H9 (cell line): Measurements from ENCODE around the gene CPAMD8. TPM values are rescaled to one million over a fixed set of nuclear protein-coding genes. Genes with fewer than 3 reads are reported as not detected.

Source experiments
- DNase-seq: peaks from one replicate; pipeline ENCODE4 v3.0.0-alpha.2; 2017
- H2AFZ ChIP-seq: one replicate; pipeline ENCODE4 v1.6.1; 2013; ENCODE audit warnings: mild to moderate bottlenecking, low read length, control low read depth, moderate library complexity
- H2AK5ac ChIP-seq: 2 replicates; pipeline ENCODE4 v1.6.1; 2013; ENCODE audit warnings: low read length, control low read depth, mixed read lengths; ENCODE audit not compliant: insufficient read length
- H2BK120ac ChIP-seq: one replicate; pipeline ENCODE4 v1.6.1; 2013; ENCODE audit warnings: low read depth, mild to moderate bottlenecking, low read length, control low read depth, inconsistent platforms; ENCODE audit not compliant: poor library complexity, severe bottlenecking
- H2BK12ac ChIP-seq: 2 replicates; pipeline ENCODE4 v1.6.1; 2013; ENCODE audit warnings: low read length, control low read depth, mixed read lengths, low read depth; ENCODE audit not compliant: insufficient read length
- H2BK15ac ChIP-seq: 2 replicates; pipeline ENCODE4 v1.6.1; 2013; ENCODE audit warnings: low read depth, low read length, control low read depth
- H2BK20ac ChIP-seq: one replicate; pipeline ENCODE4 v1.6.1; 2013; ENCODE audit warnings: low read depth, mild to moderate bottlenecking, low read length, control low read depth, inconsistent platforms; ENCODE audit not compliant: poor library complexity, severe bottlenecking
- H2BK5ac ChIP-seq: 2 replicates; pipeline ENCODE4 v1.6.1; 2013; ENCODE audit warnings: low read length, control low read depth, mixed read lengths; ENCODE audit not compliant: insufficient read length
- H3K14ac ChIP-seq: 2 replicates; pipeline ENCODE4 v1.6.1; 2013; ENCODE audit warnings: low read length, control low read depth; ENCODE audit not compliant: insufficient read depth
- H3K18ac ChIP-seq: 2 replicates; pipeline ENCODE4 v1.6.1; 2013; ENCODE audit warnings: low read depth, mild to moderate bottlenecking, mixed read lengths, low read length, control low read depth; ENCODE audit not compliant: insufficient read length
- H3K23ac ChIP-seq: 2 replicates; pipeline ENCODE4 v1.6.1; 2013; ENCODE audit warnings: low read length, control low read depth, mixed read lengths, low read depth; ENCODE audit not compliant: insufficient read length
- H3K23me2 ChIP-seq: 2 replicates; pipeline ENCODE4 v1.6.1; 2013; ENCODE audit warnings: low read depth, mild to moderate bottlenecking, mixed read lengths, low read length, control low read depth; ENCODE audit not compliant: insufficient read length, poor library complexity, severe bottlenecking
- H3K27ac ChIP-seq: 2 replicates; pipeline ENCODE4 v1.5.1; 2013; ENCODE audit warnings: low read length, control low read depth, mixed read lengths, low read depth; ENCODE audit not compliant: insufficient read length
- H3K27me3 ChIP-seq: 2 replicates; pipeline ENCODE4 v1.6.1; 2013; ENCODE audit warnings: low read length, control low read depth, inconsistent platforms; ENCODE audit not compliant: insufficient read depth
- H3K4ac ChIP-seq: 2 replicates; pipeline ENCODE4 v1.6.1; 2013; ENCODE audit warnings: low read depth, mild to moderate bottlenecking, control low read depth, inconsistent platforms, low read length, moderate library complexity
- H3K4me1 ChIP-seq: 2 replicates; pipeline ENCODE4 v1.6.1; 2013; ENCODE audit warnings: low read length, control low read depth, inconsistent platforms; ENCODE audit not compliant: insufficient read depth
- H3K4me2 ChIP-seq: 2 replicates; pipeline ENCODE4 v1.6.1; 2013; ENCODE audit warnings: low read length, control low read depth, mixed read lengths; ENCODE audit not compliant: insufficient read length, insufficient read depth
- H3K56ac ChIP-seq: 2 replicates; pipeline ENCODE4 v1.6.1; 2013; ENCODE audit warnings: low read depth, mild to moderate bottlenecking, mixed read lengths, low read length, control low read depth; ENCODE audit not compliant: insufficient read length
- H3K79me1 ChIP-seq: 2 replicates; pipeline ENCODE4 v1.6.1; 2013; ENCODE audit warnings: low read depth, mild to moderate bottlenecking, moderate library complexity, low read length, control low read depth, inconsistent platforms; ENCODE audit not compliant: insufficient read depth, poor library complexity, severe bottlenecking
- H3K79me2 ChIP-seq: 2 replicates; pipeline ENCODE4 v1.6.1; 2013; ENCODE audit warnings: low read length, control low read depth, inconsistent platforms; ENCODE audit not compliant: insufficient read depth
- H3K9ac ChIP-seq: 2 replicates; pipeline ENCODE4 v1.6.1; 2013; ENCODE audit warnings: low read length, control low read depth, mixed read lengths; ENCODE audit not compliant: insufficient read length; ENCODE audit errors: extremely low read depth
- H3K9me3 ChIP-seq: one replicate; pipeline ENCODE4 v1.6.1; 2013; ENCODE audit warnings: low read depth, low read length, inconsistent platforms; ENCODE audit not compliant: control insufficient read depth
- H3T11ph ChIP-seq: one replicate; pipeline ENCODE4 v1.6.1; 2013; ENCODE audit warnings: mild to moderate bottlenecking, low read length, control low read depth, inconsistent platforms
- H4K20me1 ChIP-seq: one replicate; pipeline ENCODE4 v1.6.1; 2013; ENCODE audit not compliant: control insufficient read depth, insufficient read length, insufficient read depth
- H4K5ac ChIP-seq: 2 replicates; pipeline ENCODE4 v1.6.1; 2013; ENCODE audit warnings: low read depth, mild to moderate bottlenecking, mixed read lengths, low read length, control low read depth; ENCODE audit not compliant: insufficient read length
- H4K8ac ChIP-seq: replicated peaks from 2 replicates; pipeline ENCODE4 v1.6.1; 2013; ENCODE audit warnings: low read length, control low read depth, mixed read lengths, low read depth; ENCODE audit not compliant: insufficient read length
- H4K91ac ChIP-seq: 2 replicates; pipeline ENCODE4 v1.6.1; 2013; ENCODE audit warnings: low read depth, mild to moderate bottlenecking, moderate library complexity, mixed read lengths, low read length, control low read depth; ENCODE audit not compliant: insufficient read length
- H3K27ac Mint-ChIP-seq, 3 experiments: 2 replicates in 2 of 3; 3 replicates in 1 of 3; pipeline ENCODE4 v1.8.0; 2020 to 2021; ENCODE audit warnings: mixed read lengths in 3 of 3, mild to moderate bottlenecking in 1 of 3, moderate library complexity in 1 of 3
- H3K27me3 Mint-ChIP-seq: 2 replicates; pipeline ENCODE4 v1.8.0; 2021; ENCODE audit warnings: low read depth, mild to moderate bottlenecking, moderate library complexity, mixed read lengths
- H3K36me3 Mint-ChIP-seq, 3 experiments: 2 replicates in 2 of 3; 3 replicates in 1 of 3; pipeline ENCODE4 v1.8.0; 2020 to 2021; ENCODE audit warnings: low read depth in 3 of 3, mixed read lengths in 3 of 3; ENCODE audit not compliant: insufficient read depth in 1 of 3
- H3K4me1 Mint-ChIP-seq, 2 experiments: 2 replicates each; pipeline ENCODE4 v1.8.0; 2020; ENCODE audit warnings: mixed read lengths in 2 of 2
- H3K4me3 Mint-ChIP-seq, 2 experiments: 2 replicates in 1 of 2; 3 replicates in 1 of 2; pipeline ENCODE4 v1.8.0; 2020 to 2021; ENCODE audit warnings: mild to moderate bottlenecking in 2 of 2, mixed read lengths in 2 of 2, moderate library complexity in 1 of 2
- H3K9me3 Mint-ChIP-seq, 2 experiments: 2 replicates in 1 of 2; 3 replicates in 1 of 2; pipeline ENCODE4 v1.8.0; 2020; ENCODE audit warnings: mild to moderate bottlenecking in 2 of 2, mixed read lengths in 2 of 2, moderate library complexity in 1 of 2
- WGBS: extraction: QIAGEN DNeasy Blood & Tissue Kit; methylation state at CpG from one replicate; pipeline ENCODE4 v1.1.7; 2013; ENCODE audit warnings: missing lambda C conversion rate, low lambda C conversion rate, mixed read lengths; ENCODE audit not compliant: insufficient read length; ENCODE audit errors: extremely low coverage; 5-methylcytosine and 5-hydroxymethylcytosine counted together
- total RNA-seq: library from RNA; stranded (reverse); gene quantifications from 2 replicates; pipeline ENCODE4 v1.2.1, GENCODE V29; 2021
- TF ChIP-seq, protein P1 (sequence below): fragments of 200-600 bp; sonication (generic); conservative IDR thresholded peaks from 3 replicates; pipeline ENCODE4 v1.8.0; 2021; ENCODE audit warnings: antibody characterized with exemption, mild to moderate bottlenecking

CPAMD8 gene
- total RNA-seq, 1 experiment from 2014 or later = 12.0 TPM

DNA sequence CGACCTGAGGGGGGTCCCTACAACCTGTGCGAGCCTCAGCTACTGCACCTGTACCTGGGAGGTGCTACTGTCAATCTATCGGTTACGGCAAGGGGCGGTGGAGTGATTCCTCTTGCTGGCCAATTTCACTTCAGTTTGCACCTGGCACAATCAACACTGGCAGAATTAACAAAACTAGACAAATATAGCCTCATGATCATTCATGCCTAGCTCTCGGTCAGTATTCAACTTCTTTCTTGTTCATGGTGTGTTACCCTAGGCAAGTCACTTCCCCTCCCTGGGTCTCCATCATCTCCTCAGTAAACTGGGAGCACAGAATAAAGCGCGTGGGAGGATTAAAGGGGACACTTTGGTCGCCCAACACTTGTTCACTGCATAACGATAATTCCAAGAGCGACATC is 48.0 kb upstream of the CPAMD8 start:
- peaks cover 50 to 51% of the 10 kb centered on the region in 2 experiments for H3K4me1 Mint-ChIP-seq
- peaks cover 8% of the 10 kb centered on the region; the same call in 1 of the 2 replicates for H3K4me1 ChIP-seq

More for the DNA sequence above, 48.0 kb upstream of the CPAMD8 start:
- TF ChIP-seq, protein P1, sequence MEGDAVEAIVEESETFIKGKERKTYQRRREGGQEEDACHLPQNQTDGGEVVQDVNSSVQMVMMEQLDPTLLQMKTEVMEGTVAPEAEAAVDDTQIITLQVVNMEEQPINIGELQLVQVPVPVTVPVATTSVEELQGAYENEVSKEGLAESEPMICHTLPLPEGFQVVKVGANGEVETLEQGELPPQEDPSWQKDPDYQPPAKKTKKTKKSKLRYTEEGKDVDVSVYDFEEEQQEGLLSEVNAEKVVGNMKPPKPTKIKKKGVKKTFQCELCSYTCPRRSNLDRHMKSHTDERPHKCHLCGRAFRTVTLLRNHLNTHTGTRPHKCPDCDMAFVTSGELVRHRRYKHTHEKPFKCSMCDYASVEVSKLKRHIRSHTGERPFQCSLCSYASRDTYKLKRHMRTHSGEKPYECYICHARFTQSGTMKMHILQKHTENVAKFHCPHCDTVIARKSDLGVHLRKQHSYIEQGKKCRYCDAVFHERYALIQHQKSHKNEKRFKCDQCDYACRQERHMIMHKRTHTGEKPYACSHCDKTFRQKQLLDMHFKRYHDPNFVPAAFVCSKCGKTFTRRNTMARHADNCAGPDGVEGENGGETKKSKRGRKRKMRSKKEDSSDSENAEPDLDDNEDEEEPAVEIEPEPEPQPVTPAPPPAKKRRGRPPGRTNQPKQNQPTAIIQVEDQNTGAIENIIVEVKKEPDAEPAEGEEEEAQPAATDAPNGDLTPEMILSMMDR = no peak
- DNase-seq = no peak
- no peak overlapping the region for H4K5ac ChIP-seq
- no peak overlapping the region for H3K27ac ChIP-seq
- no CpG with 5 or more reads among the region's 11 CpGs for WGBS
- Mint-ChIP-seq H3K27me3 (no peaks in the 10 kb centered on the region; the same call in 1 of the 2 replicates), H3K27ac (peak overlapping the region; percentile 97 to 100 (median 99)), H3K4me3 (peak overlapping the region; percentile 94 to 99), H3K9me3 (no peaks in the 10 kb centered on the region), H3K36me3 (peaks cover 17 to 36% (median 27%) of the 10 kb centered on the region in 3 experiments)
- peaks cover 15% of the 10 kb centered on the region; the same call in 1 of the 2 replicates for H3K79me2 ChIP-seq
- H3T11ph ChIP-seq = no peak overlapping the region
- no peak overlapping the region for H2BK15ac ChIP-seq
- no peak overlapping the region for H4K8ac ChIP-seq
- H3K4ac ChIP-seq = no peak overlapping the region
- no peak overlapping the region for H4K91ac ChIP-seq
- peak overlapping the region; percentile 72 for H3K9ac ChIP-seq
- H3K4me2 ChIP-seq = peak overlapping the region; percentile 83
- no peak overlapping the region for H3K14ac ChIP-seq
- H3K9me3 ChIP-seq = no peaks in the 10 kb centered on the region
- no peak overlapping the region for H3K23ac ChIP-seq
- peaks cover 9% of the 10 kb centered on the region for H3K23me2 ChIP-seq
- no peaks in the 10 kb centered on the region for H3K27me3 ChIP-seq
- H2BK20ac ChIP-seq = no peak overlapping the region
- H2BK5ac ChIP-seq = no peak overlapping the region
- no peak overlapping the region for H2BK12ac ChIP-seq
- peaks cover 3% of the 10 kb centered on the region for H3K79me1 ChIP-seq
- no peak overlapping the region for H2AFZ ChIP-seq
- no peak overlapping the region for H3K56ac ChIP-seq
- H2BK120ac ChIP-seq = no peak overlapping the region
- H3K18ac ChIP-seq = no peak overlapping the region
- H2AK5ac ChIP-seq = no peak overlapping the region
- H4K20me1 ChIP-seq = no peaks in the 10 kb centered on the region
